ENCODE results near the gene NES.
A peak's percentile ranks its signal among the peaks of the same experiment; 100 is the strongest.

NES gene

GRCh38 chr1:156656806-156657740 lies 20.1 kb downstream of the NES start:
- TF ChIP-seq RAD21 (IDR thresholded peaks at IDR 0.05; ENCODE audit: low read depth) (peak; percentile 79), TEAD4 (IDR thresholded peaks at IDR 0.05) (no peak)

GRCh38 chr1:156655904-156656516 lies 21.2 kb downstream of the NES start:
- TF ChIP-seq ZBTB7A (IDR thresholded peaks at IDR 0.05; ENCODE audit: low read depth) = no peak
- TF ChIP-seq CREB1 (IDR thresholded peaks at IDR 0.05; ENCODE audit: low read depth) = no peak
- no peak for TF ChIP-seq TAF1 (IDR thresholded peaks at IDR 0.05; ENCODE audit: low read depth)
- TF ChIP-seq EP300 (IDR thresholded peaks at IDR 0.05; ENCODE audit: borderline replicate concordance) = no peak
- no peak for TF ChIP-seq TCF12 (IDR thresholded peaks at IDR 0.05; ENCODE audit: low read depth)
- no peak for TF ChIP-seq TEAD4 (IDR thresholded peaks at IDR 0.05)
- TF ChIP-seq YY1 (IDR thresholded peaks at IDR 0.05; ENCODE audit: low read depth) = no peak
- no peak for TF ChIP-seq CEBPB (IDR thresholded peaks at IDR 0.05)
- no peak for TF ChIP-seq REST (IDR thresholded peaks at IDR 0.05; ENCODE audit: low read depth)

- no peak for TF ChIP-seq YY1 (IDR thresholded peaks at IDR 0.05; ENCODE audit: low read depth)
- TF ChIP-seq ZBTB7A (IDR thresholded peaks at IDR 0.05; ENCODE audit: low read depth) = no peak
- no peak for TF ChIP-seq MAX (IDR thresholded peaks at IDR 0.05)
- TF ChIP-seq FOXM1 (IDR thresholded peaks at IDR 0.05; ENCODE audit: borderline replicate concordance, low read depth) = no peak
- no peak for TF ChIP-seq TCF12 (IDR thresholded peaks at IDR 0.05; ENCODE audit: low read depth)
- no peak for TF ChIP-seq REST (IDR thresholded peaks at IDR 0.05; ENCODE audit: low read depth)
- no peak for TF ChIP-seq TEAD4 (IDR thresholded peaks at IDR 0.05)
- no peak for TF ChIP-seq CREB1 (IDR thresholded peaks at IDR 0.05; ENCODE audit: low read depth)
- TF ChIP-seq NFIC (IDR thresholded peaks at IDR 0.05) = no peak
- TF ChIP-seq CEBPB (IDR thresholded peaks at IDR 0.05) = no peak
- TF ChIP-seq RAD21 (IDR thresholded peaks at IDR 0.05; ENCODE audit: low read depth) = no peak
- TF ChIP-seq USF1 (IDR thresholded peaks at IDR 0.05) = no peak
- TF ChIP-seq EGR1 (IDR thresholded peaks at IDR 0.05) = no peak
- TF ChIP-seq TAF1 (IDR thresholded peaks at IDR 0.05; ENCODE audit: low read depth) = no peak
- no peak for TF ChIP-seq EP300 (IDR thresholded peaks at IDR 0.05; ENCODE audit: borderline replicate concordance)
Observed at GRCh38 chr1:156655151-156655903, 21.9 kb downstream of the NES start.

GRCh38 chr1:156654700-156655099 lies 22.5 kb downstream of the NES start:
- TF ChIP-seq TCF12 (IDR thresholded peaks at IDR 0.05; ENCODE audit: low read depth) (no peak), REST (IDR thresholded peaks at IDR 0.05; ENCODE audit: low read depth) (no peak), TEAD4 (IDR thresholded peaks at IDR 0.05) (no peak), YY1 (IDR thresholded peaks at IDR 0.05; ENCODE audit: low read depth) (no peak), MAX (IDR thresholded peaks at IDR 0.05) (no peak), CREB1 (IDR thresholded peaks at IDR 0.05; ENCODE audit: low read depth) (no peak), ZBTB7A (IDR thresholded peaks at IDR 0.05; ENCODE audit: low read depth) (no peak), NFIC (IDR thresholded peaks at IDR 0.05) (no peak), EGR1 (IDR thresholded peaks at IDR 0.05) (no peak), RAD21 (IDR thresholded peaks at IDR 0.05; ENCODE audit: low read depth) (no peak), CEBPB (IDR thresholded peaks at IDR 0.05) (no peak), TAF1 (IDR thresholded peaks at IDR 0.05; ENCODE audit: low read depth) (no peak), EP300 (IDR thresholded peaks at IDR 0.05; ENCODE audit: borderline replicate concordance) (no peak), FOXM1 (IDR thresholded peaks at IDR 0.05; ENCODE audit: borderline replicate concordance, low read depth) (no peak), USF1 (IDR thresholded peaks at IDR 0.05) (no peak)

Measured in Ishikawa (cell line).